Neural cell (in vitro differentiated cells): ENCODE data around the gene ST6GALNAC4. TPM values are rescaled to one million over a fixed set of nuclear protein-coding genes. Genes with fewer than 3 reads are reported as not detected.

Experiments used
- H2AFZ ChIP-seq: fragments of 200-600, 300-800 bp; sonication (generic), shearing (Covaris generic); 2 replicates; pipeline ENCODE4 v1.6.0; 2014; ENCODE audit warnings: low read depth, mild to moderate bottlenecking, antibody characterized with exemption, low read length, moderate library complexity
- H3F3A ChIP-seq: fragments of 200-600 bp; shearing (Covaris generic); 2 replicates; pipeline ENCODE4 v1.6.1; 2016; ENCODE audit warnings: mild to moderate bottlenecking, moderate library complexity, mixed read lengths, antibody characterized with exemption, low read length; ENCODE audit not compliant: insufficient read depth, poor library complexity, severe bottlenecking
- H3K27ac ChIP-seq: fragments of 200-600, 300-800 bp; sonication (generic), shearing (Covaris generic); 2 replicates; pipeline ENCODE4 v1.5.1; 2014; ENCODE audit warnings: mild to moderate bottlenecking, low read length, moderate library complexity
- H3K27me3 ChIP-seq: fragments of 300-800, 200-600 bp; sonication (generic), shearing (Covaris generic); 2 replicates; pipeline ENCODE4 v1.6.0; 2014; ENCODE audit warnings: mild to moderate bottlenecking, low read depth, low read length, moderate library complexity; ENCODE audit not compliant: insufficient read depth
- H3K36me3 ChIP-seq: fragments of 300-800, 200-600 bp; sonication (generic), shearing (Covaris generic); 2 replicates; pipeline ENCODE4 v1.5.1; 2014; ENCODE audit warnings: mild to moderate bottlenecking, antibody characterized with exemption, low read length, moderate library complexity; ENCODE audit not compliant: insufficient read depth
- H3K4me2 ChIP-seq: fragments of 300-800, 200-600 bp; sonication (generic), shearing (Covaris generic); 2 replicates; pipeline ENCODE4 v1.6.0; 2014; ENCODE audit warnings: mild to moderate bottlenecking, low read length
- H3K4me3 ChIP-seq: fragments of 300-800, 200-600 bp; sonication (generic), shearing (Covaris generic); 2 replicates; pipeline ENCODE4 v1.5.1; 2014; ENCODE audit warnings: mild to moderate bottlenecking, low read length, moderate library complexity
- H3K79me2 ChIP-seq: fragments of 200-600 bp; shearing (Covaris generic); replicated peaks from 2 replicates; pipeline ENCODE4 v1.6.0; 2014; ENCODE audit warnings: mild to moderate bottlenecking, low read length, moderate library complexity; ENCODE audit not compliant: insufficient read depth
- H3K9ac ChIP-seq: fragments of 300-800, 200-600 bp; sonication (generic), shearing (Covaris generic); 2 replicates; pipeline ENCODE4 v1.6.1; 2016; ENCODE audit warnings: mild to moderate bottlenecking, low read length, mixed read lengths
- H3K9me2 ChIP-seq: fragments of 200-600 bp; shearing (Covaris generic); 2 replicates; pipeline ENCODE4 v1.6.1; 2016; ENCODE audit warnings: mild to moderate bottlenecking, low read length, mixed read lengths; ENCODE audit not compliant: insufficient read depth
- H3K9me3 ChIP-seq: fragments of 200-600, 300-800 bp; sonication (generic), shearing (Covaris generic); 2 replicates; pipeline ENCODE4 v1.6.1; 2016; ENCODE audit warnings: mild to moderate bottlenecking, mixed run types, low read length, moderate library complexity, mixed read lengths
- H4K20me1 ChIP-seq: fragments of 200-600 bp; shearing (Covaris generic); 2 replicates; pipeline ENCODE4 v1.6.1; 2016; ENCODE audit warnings: mild to moderate bottlenecking, mixed run types; ENCODE audit not compliant: insufficient read depth
- CTCF ChIP-seq: fragments of 450-650 bp; IDR thresholded peaks from 2 replicates; pipeline ENCODE4 v1.5.1; 2014; ENCODE audit warnings: antibody characterized with exemption, mild to moderate bottlenecking, moderate library complexity; ENCODE audit not compliant: poor library complexity, severe bottlenecking
- EP300 ChIP-seq: fragments of 450-650 bp; conservative IDR thresholded peaks from 2 replicates; pipeline ENCODE4 v1.6.1; 2014; ENCODE audit warnings: antibody characterized with exemption, mild to moderate bottlenecking, moderate library complexity; ENCODE audit not compliant: poor library complexity, severe bottlenecking
- EZH2 ChIP-seq: fragments of 200-600, 300-800 bp; shearing (Covaris generic), sonication (generic); IDR thresholded peaks from 2 replicates; pipeline ENCODE4 v1.6.1; 2014; ENCODE audit warnings: antibody characterized with exemption, low read length, borderline replicate concordance, mild to moderate bottlenecking; ENCODE audit not compliant: insufficient read depth, poor library complexity, severe bottlenecking
- MXI1 ChIP-seq: fragments of 450-650 bp; conservative IDR thresholded peaks from 2 replicates; pipeline ENCODE4 v1.6.1; 2014; ENCODE audit warnings: antibody characterized with exemption, mild to moderate bottlenecking; ENCODE audit not compliant: poor library complexity, severe bottlenecking
- POLR2AphosphoS5 ChIP-seq: IDR thresholded peaks from 2 replicates; pipeline ENCODE4 v1.6.1; 2012
- REST ChIP-seq: IDR thresholded peaks from 2 replicates; pipeline ENCODE4 v1.6.1; 2012; ENCODE audit warnings: borderline replicate concordance
- TAF1 ChIP-seq: IDR thresholded peaks from 2 replicates; pipeline ENCODE4 v1.6.1; 2012; ENCODE audit warnings: low read depth
- polyA plus RNA-seq: library from polyadenylated mRNA; depleted of rRNA; stranded (reverse); fragments of >200 nt; gene quantifications from 2 replicates; pipeline ENCODE4 v1.2.3, GENCODE V29; 2014

Gene ST6GALNAC4
- polyA plus RNA-seq, 1 donor from 2014 or later, result 5.9 TPM

DNA sequence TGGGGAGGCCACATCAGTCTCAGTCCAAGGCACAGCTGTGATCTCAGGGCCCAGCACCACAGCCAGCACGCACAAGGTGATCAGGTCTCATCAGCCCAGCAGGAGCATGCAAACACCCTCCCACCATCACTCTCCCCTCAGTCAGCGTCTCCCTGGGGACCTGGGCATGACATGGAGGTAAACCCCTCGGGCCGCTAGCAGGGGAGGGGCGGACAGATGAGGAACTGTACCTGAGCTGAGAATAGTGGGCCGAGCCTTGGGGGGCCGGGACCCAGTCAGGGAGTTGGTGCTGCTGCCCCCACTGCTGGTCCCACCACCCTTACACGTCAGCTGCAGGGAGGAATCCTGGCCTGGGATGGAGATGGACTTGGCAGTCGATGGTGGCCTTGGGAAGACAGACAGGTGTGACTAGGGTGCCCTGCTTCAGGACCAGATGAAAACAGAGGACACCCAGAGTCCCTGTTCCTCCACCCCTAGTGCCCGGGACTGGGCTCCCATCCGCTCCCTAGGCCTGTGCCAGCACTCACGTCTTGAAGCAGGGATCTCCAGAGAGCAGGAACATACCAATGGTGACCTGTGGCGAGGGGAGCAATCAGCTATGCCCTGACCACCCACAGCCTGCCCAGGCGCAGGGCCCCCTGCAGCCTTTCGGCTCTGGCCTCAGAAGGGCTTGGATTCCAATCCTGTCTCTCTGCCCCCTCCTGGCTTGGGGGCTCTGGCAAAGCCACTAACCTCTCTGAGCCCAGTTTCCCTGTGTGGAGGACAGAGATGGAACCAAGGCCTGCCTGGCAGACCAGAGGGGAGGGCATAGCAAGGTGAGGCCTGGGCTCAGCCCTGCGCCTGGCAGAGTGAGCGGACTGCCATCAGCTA, 31.2 kb upstream of the ST6GALNAC4 start:
- Histone ChIP-seq H3F3A (no peaks in the 10 kb centered on the region), H3K27ac (no peak overlapping the region)

GRCh38 chr9:127946728-127947127, 29.9 kb upstream of the ST6GALNAC4 start:
- Histone ChIP-seq H3K27ac (no peak overlapping the region), H3K4me2 (no peak overlapping the region), H3K9me3 (no peaks in the 10 kb centered on the region), H2AFZ (no peak overlapping the region), H4K20me1 (no peaks in the 10 kb centered on the region), H3K4me3 (no peak overlapping the region), H3K36me3 (no peaks in the 10 kb centered on the region), H3K79me2 (no peaks in the 10 kb centered on the region), H3K27me3 (no peaks in the 10 kb centered on the region), H3F3A (no peaks in the 10 kb centered on the region), H3K9me2 (no peaks in the 10 kb centered on the region), H3K9ac (no peak overlapping the region)
- no peak for TF ChIP-seq POLR2AphosphoS5
- TF ChIP-seq TAF1, result no peak
- TF ChIP-seq REST, result no peak
- TF ChIP-seq EP300, result no peak

More for the DNA sequence above, 31.2 kb upstream of the ST6GALNAC4 start:
- Histone ChIP-seq H3K9me2 (no peaks in the 10 kb centered on the region), H3K4me2 (no peak overlapping the region), H3K27me3 (no peaks in the 10 kb centered on the region), H3K4me3 (no peak overlapping the region), H3K36me3 (no peaks in the 10 kb centered on the region), H3K9ac (no peak overlapping the region), H3K79me2 (no peaks in the 10 kb centered on the region), H3K9me3 (no peaks in the 10 kb centered on the region), H4K20me1 (no peaks in the 10 kb centered on the region), H2AFZ (no peak overlapping the region)
- no peak for TF ChIP-seq EP300
- TF ChIP-seq MXI1, result no peak
- no peak for TF ChIP-seq CTCF
- TF ChIP-seq EZH2, result no peak
- TF ChIP-seq POLR2AphosphoS5, result no peak
- TF ChIP-seq REST, result no peak
